HEK293T (cell line): ENCODE measurements around the gene UNC93B1.
"Not testable (repeated sequence)": the region's sequence is repeated elsewhere in the genome, so short reads cannot be mapped to it uniquely, and the experiment has no call there.

Experiments used
- ARNT ChIP-seq: fragments of 450-650 bp; IDR thresholded peaks from 2 replicates; pipeline ENCODE4 v1.6.1; 2017; ENCODE audit warnings: mild to moderate bottlenecking
- BHLHE40 ChIP-seq: fragments of 450-650 bp; IDR thresholded peaks from 2 replicates; pipeline ENCODE4 v1.6.1; 2016; ENCODE audit warnings: mild to moderate bottlenecking, moderate library complexity, borderline replicate concordance
- ELF4 ChIP-seq: fragments of 450-650 bp; IDR thresholded peaks from 2 replicates; pipeline ENCODE4 v1.6.1; 2017; ENCODE audit warnings: antibody characterized with exemption
- FOXK2 ChIP-seq: fragments of 450-650 bp; IDR thresholded peaks from 2 replicates; pipeline ENCODE4 v1.6.1; 2016; ENCODE audit warnings: mild to moderate bottlenecking
- FOXM1 ChIP-seq: fragments of 450-650 bp; IDR thresholded peaks from 2 replicates; pipeline ENCODE4 v1.6.1; 2017; ENCODE audit warnings: mild to moderate bottlenecking, borderline replicate concordance
- HDGF ChIP-seq: fragments of 450-650 bp; IDR thresholded peaks from 2 replicates; pipeline ENCODE4 v1.6.1; 2017; ENCODE audit warnings: antibody characterized with exemption, borderline replicate concordance
- L3MBTL2 ChIP-seq: fragments of 450-650 bp; conservative IDR thresholded peaks from 2 replicates; pipeline ENCODE4 v1.6.1; 2016; ENCODE audit warnings: mild to moderate bottlenecking
- LEF1 ChIP-seq: fragments of 450-650 bp; IDR thresholded peaks from 2 replicates; pipeline ENCODE4 v1.6.1; 2017; ENCODE audit warnings: mild to moderate bottlenecking, borderline replicate concordance
- NFRKB ChIP-seq: fragments of 450-650 bp; IDR thresholded peaks from 2 replicates; pipeline ENCODE4 v1.6.1; 2016; ENCODE audit warnings: mild to moderate bottlenecking, moderate library complexity
- PKNOX1 ChIP-seq: fragments of 450-650 bp; IDR thresholded peaks from 2 replicates; pipeline ENCODE4 v1.6.1; 2016
- SP1 ChIP-seq: fragments of 450-650 bp; IDR thresholded peaks from 2 replicates; pipeline ENCODE4 v1.6.1; 2017
- SUZ12 ChIP-seq: fragments of 450-650 bp; IDR thresholded peaks from 2 replicates; pipeline ENCODE4 v1.6.1; 2016; ENCODE audit warnings: mild to moderate bottlenecking
- TARDBP ChIP-seq: fragments of 450-650 bp; IDR thresholded peaks from 2 replicates; pipeline ENCODE4 v1.6.1; 2016
- ZNF384 ChIP-seq: fragments of 450-650 bp; IDR thresholded peaks from 2 replicates; pipeline ENCODE4 v1.6.1; 2016

- not testable (repeated sequence) for TF ChIP-seq FOXM1, NFRKB, FOXK2, ARNT, BHLHE40, ELF4, HDGF, TARDBP, SUZ12, SP1, LEF1, PKNOX1, L3MBTL2, ZNF384
Measured at GRCh38 chr11:67991347-67992121, 12.4 kb downstream of the UNC93B1 start.
